ENCODE data around the gene CPSF3. TPM values are rescaled to one million over a fixed set of nuclear protein-coding genes. Genes with fewer than 3 reads are reported as not detected.
A peak's percentile ranks its signal among the peaks of the same experiment; 100 is the strongest.

Gene CPSF3
- total and polyA plus RNA-seq, 2 of the 13 experiments (the other 11 are each of a cell fraction or from before 2014, with no cell fraction given): 19.8 to 93.0 TPM

DNA sequence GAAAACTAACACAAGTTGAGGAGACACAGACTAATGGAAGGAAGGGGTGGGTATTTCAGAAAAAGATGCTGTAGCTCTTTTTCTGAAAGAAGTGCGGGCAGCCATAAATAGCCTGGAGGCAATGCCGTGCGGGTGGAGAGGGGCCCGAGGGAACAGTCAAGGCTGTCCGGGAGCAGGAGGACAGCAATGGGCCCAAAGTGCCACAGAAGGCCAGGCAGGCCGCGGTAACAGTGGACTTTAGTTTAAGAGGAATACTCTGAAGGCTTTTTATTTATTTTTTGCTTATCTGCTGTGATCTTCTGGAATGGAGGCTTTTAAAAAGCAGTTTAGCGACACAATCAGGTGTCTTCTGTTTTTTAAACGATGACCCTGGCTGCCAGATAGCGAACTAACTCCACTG lies 3.0 kb upstream of the CPSF3 start (continued):
- TF ChIP-seq NFE2L1 (CRISPR knock-in tag; IDR thresholded peaks at IDR 0.05; ENCODE audit: borderline replicate concordance): no peak
- TF ChIP-seq POLR2A (IDR thresholded peaks at IDR 0.05; ENCODE audit: insufficient read depth in 1 of 2, low read depth in 2 of 2, low read length in 2 of 2): no peak
- no peak for TF ChIP-seq PHF21A (CRISPR knock-in tag; IDR thresholded peaks at IDR 0.05)
- TF ChIP-seq PTBP1 (IDR thresholded peaks at IDR 0.05; ENCODE audit: low read depth, low read length, poor library complexity, severe bottlenecking): no peak
- no peak for TF ChIP-seq GFI1 (CRISPR knock-in tag; IDR thresholded peaks at IDR 0.05; ENCODE audit: borderline replicate concordance)
- TF ChIP-seq CC2D1A (CRISPR knock-in tag; IDR thresholded peaks at IDR 0.05): no peak
- TF ChIP-seq, protein P1, sequence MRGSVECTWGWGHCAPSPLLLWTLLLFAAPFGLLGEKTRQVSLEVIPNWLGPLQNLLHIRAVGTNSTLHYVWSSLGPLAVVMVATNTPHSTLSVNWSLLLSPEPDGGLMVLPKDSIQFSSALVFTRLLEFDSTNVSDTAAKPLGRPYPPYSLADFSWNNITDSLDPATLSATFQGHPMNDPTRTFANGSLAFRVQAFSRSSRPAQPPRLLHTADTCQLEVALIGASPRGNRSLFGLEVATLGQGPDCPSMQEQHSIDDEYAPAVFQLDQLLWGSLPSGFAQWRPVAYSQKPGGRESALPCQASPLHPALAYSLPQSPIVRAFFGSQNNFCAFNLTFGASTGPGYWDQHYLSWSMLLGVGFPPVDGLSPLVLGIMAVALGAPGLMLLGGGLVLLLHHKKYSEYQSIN (CRISPR knock-in tag; IDR thresholded peaks at IDR 0.05; ENCODE audit: borderline replicate concordance): no peak
- TF ChIP-seq, protein P2, sequence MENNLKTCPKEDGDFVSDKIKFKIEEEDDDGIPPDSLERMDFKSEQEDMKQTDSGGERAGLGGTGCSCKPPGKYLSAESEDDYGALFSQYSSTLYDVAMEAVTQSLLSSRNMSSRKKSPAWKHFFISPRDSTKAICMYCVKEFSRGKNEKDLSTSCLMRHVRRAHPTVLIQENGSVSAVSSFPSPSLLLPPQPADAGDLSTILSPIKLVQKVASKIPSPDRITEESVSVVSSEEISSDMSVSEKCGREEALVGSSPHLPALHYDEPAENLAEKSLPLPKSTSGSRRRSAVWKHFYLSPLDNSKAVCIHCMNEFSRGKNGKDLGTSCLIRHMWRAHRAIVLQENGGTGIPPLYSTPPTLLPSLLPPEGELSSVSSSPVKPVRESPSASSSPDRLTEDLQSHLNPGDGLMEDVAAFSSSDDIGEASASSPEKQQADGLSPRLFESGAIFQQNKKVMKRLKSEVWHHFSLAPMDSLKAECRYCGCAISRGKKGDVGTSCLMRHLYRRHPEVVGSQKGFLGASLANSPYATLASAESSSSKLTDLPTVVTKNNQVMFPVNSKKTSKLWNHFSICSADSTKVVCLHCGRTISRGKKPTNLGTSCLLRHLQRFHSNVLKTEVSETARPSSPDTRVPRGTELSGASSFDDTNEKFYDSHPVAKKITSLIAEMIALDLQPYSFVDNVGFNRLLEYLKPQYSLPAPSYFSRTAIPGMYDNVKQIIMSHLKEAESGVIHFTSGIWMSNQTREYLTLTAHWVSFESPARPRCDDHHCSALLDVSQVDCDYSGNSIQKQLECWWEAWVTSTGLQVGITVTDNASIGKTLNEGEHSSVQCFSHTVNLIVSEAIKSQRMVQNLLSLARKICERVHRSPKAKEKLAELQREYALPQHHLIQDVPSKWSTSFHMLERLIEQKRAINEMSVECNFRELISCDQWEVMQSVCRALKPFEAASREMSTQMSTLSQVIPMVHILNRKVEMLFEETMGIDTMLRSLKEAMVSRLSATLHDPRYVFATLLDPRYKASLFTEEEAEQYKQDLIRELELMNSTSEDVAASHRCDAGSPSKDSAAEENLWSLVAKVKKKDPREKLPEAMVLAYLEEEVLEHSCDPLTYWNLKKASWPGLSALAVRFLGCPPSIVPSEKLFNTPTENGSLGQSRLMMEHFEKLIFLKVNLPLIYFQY (CRISPR knock-in tag; IDR thresholded peaks at IDR 0.05; ENCODE audit: borderline replicate concordance): 0 out of 2 replicates have a peak, but pooled peaks have one; percentile 41
- TF ChIP-seq ELF4 (CRISPR knock-in tag; IDR thresholded peaks at IDR 0.05; ENCODE audit: borderline replicate concordance): no peak
- TF ChIP-seq PCBP1 (IDR thresholded peaks at IDR 0.05; ENCODE audit: borderline replicate concordance, low read depth, low read length): no peak
- no peak for TF ChIP-seq ZC3H4 (CRISPR knock-in tag; IDR thresholded peaks at IDR 0.05; ENCODE audit: borderline replicate concordance)
- TF ChIP-seq ZNF777 (CRISPR knock-in tag; IDR thresholded peaks at IDR 0.05): no peak
- TF ChIP-seq ELF1 (CRISPR knock-in tag; IDR thresholded peaks at IDR 0.05): no peak
- TF ChIP-seq ZNF3 (CRISPR knock-in tag; IDR thresholded peaks at IDR 0.05): no peak
- no peak for TF ChIP-seq SMC3 (IDR thresholded peaks at IDR 0.05; ENCODE audit: low read length)
- no peak for TF ChIP-seq ZNF543 (CRISPR knock-in tag; IDR thresholded peaks at IDR 0.05)
- no peak for TF ChIP-seq ARNT (IDR thresholded peaks at IDR 0.05)
- TF ChIP-seq ZBTB20 (CRISPR knock-in tag; IDR thresholded peaks at IDR 0.05; ENCODE audit: borderline replicate concordance, low read depth): no peak
- no peak for TF ChIP-seq AGO1 (IDR thresholded peaks at IDR 0.05; ENCODE audit: low read depth, low read length, poor library complexity, severe bottlenecking)
- TF ChIP-seq, protein P3, sequence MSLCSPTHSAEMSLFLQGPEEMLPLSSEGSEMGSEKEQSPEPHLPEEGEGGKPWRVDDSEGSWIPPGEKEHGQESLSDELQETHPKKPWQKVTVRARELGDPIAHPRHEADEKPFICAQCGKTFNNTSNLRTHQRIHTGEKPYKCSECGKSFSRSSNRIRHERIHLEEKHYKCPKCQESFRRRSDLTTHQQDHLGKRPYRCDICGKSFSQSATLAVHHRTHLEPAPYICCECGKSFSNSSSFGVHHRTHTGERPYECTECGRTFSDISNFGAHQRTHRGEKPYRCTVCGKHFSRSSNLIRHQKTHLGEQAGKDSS (CRISPR knock-in tag; IDR thresholded peaks at IDR 0.05; ENCODE audit: borderline replicate concordance, low read depth): no peak
- TF ChIP-seq ZNF878 (CRISPR knock-in tag; IDR thresholded peaks at IDR 0.05): no peak
- no peak for TF ChIP-seq ZSCAN29 (CRISPR knock-in tag; conservative IDR thresholded peaks at IDR 0.05)
- TF ChIP-seq ATF7 (IDR thresholded peaks at IDR 0.05): no peak
- no peak for TF ChIP-seq ATF7 (CRISPR knock-in tag; IDR thresholded peaks at IDR 0.05)
- no peak for TF ChIP-seq MZF1 (CRISPR knock-in tag; IDR thresholded peaks at IDR 0.05; ENCODE audit: borderline replicate concordance)
- no peak for TF ChIP-seq ARNTL (CRISPR knock-in tag; IDR thresholded peaks at IDR 0.05)
- no peak for TF ChIP-seq SUZ12 (IDR thresholded peaks at IDR 0.05; ENCODE audit: low read depth, low read length)
- no peak for TF ChIP-seq PHF8 (CRISPR knock-in tag; IDR thresholded peaks at IDR 0.05)
- TF ChIP-seq BORCS8-MEF2B (CRISPR knock-in tag; IDR thresholded peaks at IDR 0.05): no peak
